Measurements from ENCODE around the gene PPHLN1.

PPHLN1 gene

GRCh38 chr12:42407306-42407705, 81.3 kb downstream of the PPHLN1 start:
- Histone ChIP-seq H3K4me3 (ENCODE audit: low read depth, low read length) (no peak overlapping the region), H3K4me1 (ENCODE audit: control insufficient read depth, insufficient read depth, low read length, unreplicated experiment) (no peaks in the 10 kb centered on the region), H3K79me2 (ENCODE audit: control insufficient read depth, insufficient read depth, low read length, unreplicated experiment) (peaks cover 2% of the 10 kb centered on the region), H3K27me3 (ENCODE audit: insufficient read depth, low read length) (no peaks in the 10 kb centered on the region), H3K36me3 (ENCODE audit: insufficient read depth, low read length) (peaks cover 2% of the 10 kb centered on the region; the same call in 1 of the 2 replicates), H3K27ac (ENCODE audit: low read depth, low read length) (no peak overlapping the region), H2AFZ (ENCODE audit: low read length, unreplicated experiment) (no peak overlapping the region)

GRCh38 chr12:42409471-42409870, 83.5 kb downstream of the PPHLN1 start:
- Histone ChIP-seq H3K36me3 (ENCODE audit: insufficient read depth, low read length) (no peaks in the 10 kb centered on the region; the same call in 1 of the 2 replicates), H3K27ac (ENCODE audit: low read depth, low read length) (no peak overlapping the region), H3K4me3 (ENCODE audit: low read depth, low read length) (no peak overlapping the region), H3K27me3 (ENCODE audit: insufficient read depth, low read length) (no peaks in the 10 kb centered on the region), H3K79me2 (ENCODE audit: control insufficient read depth, insufficient read depth, low read length, unreplicated experiment) (peaks cover 2% of the 10 kb centered on the region), H3K4me1 (ENCODE audit: control insufficient read depth, insufficient read depth, low read length, unreplicated experiment) (no peaks in the 10 kb centered on the region), H2AFZ (ENCODE audit: low read length, unreplicated experiment) (no peak overlapping the region)

GRCh38 chr12:42410340-42410739, 84.4 kb downstream of the PPHLN1 start:
- no peak overlapping the region for H2AFZ ChIP-seq (ENCODE audit: low read length, unreplicated experiment)
- peaks cover 2% of the 10 kb centered on the region for H3K79me2 ChIP-seq (ENCODE audit: control insufficient read depth, insufficient read depth, low read length, unreplicated experiment)
- no peak overlapping the region for H3K27ac ChIP-seq (ENCODE audit: low read depth, low read length)
- no peaks in the 10 kb centered on the region for H3K27me3 ChIP-seq (ENCODE audit: insufficient read depth, low read length)
- H3K4me1 ChIP-seq (ENCODE audit: control insufficient read depth, insufficient read depth, low read length, unreplicated experiment) = no peaks in the 10 kb centered on the region
- no peak overlapping the region for H3K4me3 ChIP-seq (ENCODE audit: low read depth, low read length)
- H3K36me3 ChIP-seq (ENCODE audit: insufficient read depth, low read length) = no peaks in the 10 kb centered on the region; the same call in 1 of the 2 replicates

- H3K4me1 ChIP-seq (ENCODE audit: control insufficient read depth, insufficient read depth, low read length, unreplicated experiment) = peaks cover 24% of the 10 kb centered on the region
- no peak overlapping the region for H3K27ac ChIP-seq (ENCODE audit: low read depth, low read length)
- H3K4me3 ChIP-seq (ENCODE audit: low read depth, low read length) = no peak overlapping the region
- no peaks in the 10 kb centered on the region for H3K27me3 ChIP-seq (ENCODE audit: insufficient read depth, low read length)
- H3K36me3 ChIP-seq (ENCODE audit: insufficient read depth, low read length) = no peaks in the 10 kb centered on the region
- no peaks in the 10 kb centered on the region for H3K79me2 ChIP-seq (ENCODE audit: control insufficient read depth, insufficient read depth, low read length, unreplicated experiment)
- H2AFZ ChIP-seq (ENCODE audit: low read length, unreplicated experiment) = no peak overlapping the region
Measured at GRCh38 chr12:42420395-42420794, 94.4 kb downstream of the PPHLN1 start.

DNA sequence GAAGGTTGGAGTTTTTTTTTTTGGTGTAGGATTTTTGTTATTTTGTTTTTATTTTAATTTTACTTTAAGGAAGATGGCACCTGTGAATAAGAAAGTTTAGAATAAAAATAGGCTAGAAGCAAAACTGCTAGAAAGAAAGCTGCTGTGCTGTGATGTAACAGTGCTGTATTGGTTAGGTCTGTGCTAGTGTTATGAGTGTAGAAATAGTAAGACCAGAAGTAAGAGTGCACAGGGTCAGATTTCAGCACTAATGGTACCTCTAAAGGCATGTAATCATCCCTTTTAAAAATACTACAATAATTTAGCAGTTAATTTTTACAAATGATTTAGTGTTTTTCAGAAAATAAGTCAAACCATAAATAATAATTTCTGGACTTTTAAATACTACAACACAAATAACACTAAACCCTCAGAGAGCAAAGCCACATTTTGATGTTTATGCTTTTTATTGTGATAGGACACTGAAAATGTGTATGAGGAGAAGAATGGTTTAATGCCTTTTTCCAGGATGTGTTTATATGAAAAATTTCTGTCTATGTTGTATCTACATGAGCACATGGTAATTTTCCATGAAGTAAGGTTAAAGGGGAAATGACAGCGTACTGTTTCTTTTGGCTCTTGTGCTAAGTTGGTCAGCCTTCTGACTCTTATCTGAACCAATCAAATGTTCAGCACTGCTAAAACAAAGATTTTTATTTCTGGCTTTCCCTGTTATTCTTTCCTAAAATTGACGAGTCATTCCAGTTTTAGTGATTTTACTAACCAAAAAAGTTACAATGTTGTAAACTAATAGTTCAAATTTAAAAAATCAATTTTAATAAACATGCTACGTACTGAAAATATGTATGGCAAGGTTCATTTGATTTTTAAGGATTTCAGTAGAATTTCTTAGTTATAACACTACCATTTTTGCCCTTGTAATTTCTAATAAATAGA, 96.1 kb downstream of the PPHLN1 start:
- H2AFZ ChIP-seq (ENCODE audit: low read length, unreplicated experiment) = no peak overlapping the region
- peak overlapping the region; percentile 38; the same call in 1 of the 2 replicates for H3K4me3 ChIP-seq (ENCODE audit: low read depth, low read length)
- no peaks in the 10 kb centered on the region for H3K27me3 ChIP-seq (ENCODE audit: insufficient read depth, low read length)
- H3K4me1 ChIP-seq (ENCODE audit: control insufficient read depth, insufficient read depth, low read length, unreplicated experiment) = peaks cover 34% of the 10 kb centered on the region
- peak overlapping the region; percentile 80 for H3K27ac ChIP-seq (ENCODE audit: low read depth, low read length)
- no peaks in the 10 kb centered on the region for H3K79me2 ChIP-seq (ENCODE audit: control insufficient read depth, insufficient read depth, low read length, unreplicated experiment)
- H3K36me3 ChIP-seq (ENCODE audit: insufficient read depth, low read length) = 0 out of 2 replicates have a peak, but pooled peaks cover 3% of the 10 kb centered on the region

DNA sequence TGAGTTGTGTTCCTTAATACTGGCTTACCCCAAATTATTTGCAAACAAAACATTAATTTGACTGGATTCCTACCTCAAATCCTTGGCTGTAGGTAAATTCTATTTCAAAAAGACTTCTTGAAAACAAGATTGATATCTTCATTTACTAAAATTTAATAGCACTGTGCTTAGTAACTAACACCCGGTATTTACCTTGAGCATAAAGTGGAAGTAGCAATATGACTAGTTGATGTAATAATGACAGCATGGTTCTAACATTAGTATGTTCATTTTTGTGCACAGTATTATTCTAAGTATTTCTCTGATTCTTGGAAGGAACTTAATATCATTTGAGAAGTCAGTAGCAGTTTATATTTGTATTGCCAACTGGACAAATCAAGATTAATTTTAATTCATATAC, 96.8 kb downstream of the PPHLN1 start:
- Histone ChIP-seq H3K27me3 (ENCODE audit: insufficient read depth, low read length) (no peaks in the 10 kb centered on the region), H3K4me1 (ENCODE audit: control insufficient read depth, insufficient read depth, low read length, unreplicated experiment) (peaks cover 34% of the 10 kb centered on the region), H2AFZ (ENCODE audit: low read length, unreplicated experiment) (no peak overlapping the region), H3K36me3 (ENCODE audit: insufficient read depth, low read length) (0 out of 2 replicates have a peak, but pooled peaks cover 3% of the 10 kb centered on the region), H3K79me2 (ENCODE audit: control insufficient read depth, insufficient read depth, low read length, unreplicated experiment) (no peaks in the 10 kb centered on the region), H3K27ac (ENCODE audit: low read depth, low read length) (peak overlapping the region; percentile 80), H3K4me3 (ENCODE audit: low read depth, low read length) (peak overlapping the region; percentile 38; the same call in 1 of the 2 replicates)

GRCh38 chr12:42426746-42427145, 100.8 kb downstream of the PPHLN1 start:
- Histone ChIP-seq H3K4me1 (ENCODE audit: control insufficient read depth, insufficient read depth, low read length, unreplicated experiment) (peaks cover 26% of the 10 kb centered on the region), H3K27me3 (ENCODE audit: insufficient read depth, low read length) (no peaks in the 10 kb centered on the region), H3K36me3 (ENCODE audit: insufficient read depth, low read length) (0 out of 2 replicates have a peak, but pooled peaks cover 3% of the 10 kb centered on the region), H3K79me2 (ENCODE audit: control insufficient read depth, insufficient read depth, low read length, unreplicated experiment) (no peaks in the 10 kb centered on the region), H3K27ac (ENCODE audit: low read depth, low read length) (peak overlapping the region; percentile 4; the same call in 1 of the 2 replicates), H3K4me3 (ENCODE audit: low read depth, low read length) (no peak overlapping the region), H2AFZ (ENCODE audit: low read length, unreplicated experiment) (no peak overlapping the region)

- Histone ChIP-seq H3K79me2 (ENCODE audit: control insufficient read depth, insufficient read depth, low read length, unreplicated experiment) (no peaks in the 10 kb centered on the region), H3K4me3 (ENCODE audit: low read depth, low read length) (no peak overlapping the region), H3K4me1 (ENCODE audit: control insufficient read depth, insufficient read depth, low read length, unreplicated experiment) (peaks cover 9% of the 10 kb centered on the region), H2AFZ (ENCODE audit: low read length, unreplicated experiment) (no peak overlapping the region), H3K36me3 (ENCODE audit: insufficient read depth, low read length) (peaks cover 3% of the 10 kb centered on the region; the same call in 1 of the 2 replicates), H3K27me3 (ENCODE audit: insufficient read depth, low read length) (no peaks in the 10 kb centered on the region), H3K27ac (ENCODE audit: low read depth, low read length) (no peak overlapping the region)
Measured at GRCh38 chr12:42428850-42429249, 102.9 kb downstream of the PPHLN1 start.

DNA sequence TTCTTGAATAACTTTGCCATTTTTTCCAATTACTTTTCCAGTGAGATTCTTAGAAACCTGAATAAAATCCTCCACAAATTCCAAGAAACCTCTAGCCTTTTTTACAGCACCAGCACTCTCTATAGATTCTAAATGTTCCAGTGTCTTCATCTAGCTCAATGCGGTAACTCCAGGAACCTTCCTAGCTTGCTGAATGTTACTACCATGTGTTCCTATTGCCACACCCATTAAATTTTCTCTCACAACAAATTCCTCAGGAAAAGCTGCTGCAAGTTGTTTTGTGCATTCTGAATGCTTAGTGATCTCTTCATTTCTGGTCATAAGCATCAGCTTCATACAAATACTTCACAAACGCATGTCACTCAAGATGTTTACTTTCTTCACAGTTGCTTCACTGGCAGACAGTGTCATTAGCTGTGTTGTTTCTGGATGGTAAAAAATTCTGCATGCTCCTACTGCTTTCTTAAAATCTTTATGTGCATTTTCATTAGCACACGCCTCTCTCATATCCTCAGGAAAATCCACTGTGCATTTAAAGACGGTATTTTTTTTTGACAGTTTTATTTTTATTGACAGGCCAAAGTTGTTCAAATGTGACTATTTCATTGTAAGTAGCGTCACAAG, 106.7 kb downstream of the PPHLN1 start:
- H3K27me3 ChIP-seq (ENCODE audit: insufficient read depth, low read length) = no peaks in the 10 kb centered on the region
- no peaks in the 10 kb centered on the region for H3K4me1 ChIP-seq (ENCODE audit: control insufficient read depth, insufficient read depth, low read length, unreplicated experiment)
- no peak overlapping the region for H2AFZ ChIP-seq (ENCODE audit: low read length, unreplicated experiment)
- H3K36me3 ChIP-seq (ENCODE audit: insufficient read depth, low read length) = no peaks in the 10 kb centered on the region; the same call in 1 of the 2 replicates
- H3K4me3 ChIP-seq (ENCODE audit: low read depth, low read length) = no peak overlapping the region
- H3K79me2 ChIP-seq (ENCODE audit: control insufficient read depth, insufficient read depth, low read length, unreplicated experiment) = no peaks in the 10 kb centered on the region
- no peak overlapping the region for H3K27ac ChIP-seq (ENCODE audit: low read depth, low read length)

DNA sequence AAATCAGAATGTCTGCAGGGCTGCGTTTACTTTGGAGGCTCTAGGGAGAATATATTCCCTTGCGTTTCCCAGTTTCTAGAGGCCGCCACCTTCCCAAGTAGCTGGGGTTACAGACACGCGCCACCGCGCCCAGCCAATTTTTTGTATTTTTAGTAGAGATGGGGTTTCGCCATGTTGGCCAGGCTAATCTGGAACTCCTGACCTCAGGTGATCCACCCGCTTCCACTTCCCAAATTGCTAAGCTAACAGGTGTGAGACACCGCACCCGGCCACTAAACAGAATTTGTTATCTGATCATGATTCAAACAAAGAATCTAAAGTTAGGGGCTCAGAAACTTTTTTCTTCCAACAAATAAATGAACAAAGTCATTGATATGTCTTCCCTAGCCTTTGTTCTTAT, 114.6 kb downstream of the PPHLN1 start:
- H3K36me3 ChIP-seq (ENCODE audit: insufficient read depth, low read length) = peaks cover 29% of the 10 kb centered on the region
- H3K27ac ChIP-seq (ENCODE audit: low read depth, low read length) = no peak overlapping the region
- no peaks in the 10 kb centered on the region for H3K4me1 ChIP-seq (ENCODE audit: control insufficient read depth, insufficient read depth, low read length, unreplicated experiment)
- H3K27me3 ChIP-seq (ENCODE audit: insufficient read depth, low read length) = no peaks in the 10 kb centered on the region
- H3K79me2 ChIP-seq (ENCODE audit: control insufficient read depth, insufficient read depth, low read length, unreplicated experiment) = no peaks in the 10 kb centered on the region
- H2AFZ ChIP-seq (ENCODE audit: low read length, unreplicated experiment) = no peak overlapping the region
- no peak overlapping the region for H3K4me3 ChIP-seq (ENCODE audit: low read depth, low read length)

Data from ACC112 (cell line).